K562 (cell line): Measurements from ENCODE around the gene ENDOV. TPM values are rescaled to one million over a fixed set of nuclear protein-coding genes. Genes with fewer than 3 reads are reported as not detected.

Experiments used
- CEBPG ChIP-seq, 3 experiments: fragments of 200-800 bp in 1 of 3; sonication (Bioruptor generic) in 1 of 3; sonication (generic) in 1 of 3; formaldehyde crosslinking in 1 of 3; IDR thresholded peaks in 2 of 3; conservative IDR thresholded peaks in 1 of 3; 2 replicates each; pipeline versions ENCODE4 v1.6.1 to v1.8.0; 2016 to 2022; ENCODE audit warnings: missing compliant biosample characterization in 2 of 3, missing genetic modification characterization in 2 of 3, mild to moderate bottlenecking in 1 of 3, missing genetic modification reagents in 1 of 3
- CTBP1 ChIP-seq: fragments of 450-650 bp; IDR thresholded peaks from 2 replicates; pipeline ENCODE4 v1.6.1; 2016; ENCODE audit warnings: borderline replicate concordance
- ETS1 ChIP-seq: conservative IDR thresholded peaks from 2 replicates; pipeline ENCODE4 v1.6.1; 2011; ENCODE audit warnings: low read depth, mild to moderate bottlenecking, low read length; ENCODE audit not compliant: control insufficient read depth
- ETV5 ChIP-seq: sonication (generic); formaldehyde crosslinking; IDR thresholded peaks from 2 replicates; pipeline ENCODE4 v1.4.0; 2020; ENCODE audit warnings: low read depth, mild to moderate bottlenecking, missing genetic modification reagents
- HOXB6 ChIP-seq: fragments of 250-450 bp; sonication (Bioruptor Pico); IDR thresholded peaks from 2 replicates; pipeline ENCODE4 v1.5.1; 2022; ENCODE audit warnings: mild to moderate bottlenecking, borderline replicate concordance
- MAFG ChIP-seq: fragments of 450-650 bp; conservative IDR thresholded peaks from 2 replicates; pipeline ENCODE4 v1.6.1; 2016; ENCODE audit warnings: missing genetic modification characterization, missing compliant biosample characterization
- MEIS2 ChIP-seq: fragments of 450-650 bp; IDR thresholded peaks from 2 replicates; pipeline ENCODE4 v1.6.1; 2014; ENCODE audit warnings: mild to moderate bottlenecking; ENCODE audit not compliant: partially characterized antibody
- PATZ1 ChIP-seq: fragments of 250-450 bp; sonication (Bioruptor Pico); IDR thresholded peaks from 2 replicates; pipeline ENCODE4 v1.5.0; 2020; ENCODE audit warnings: mild to moderate bottlenecking, borderline replicate concordance
- POLR2G ChIP-seq: fragments of 200-400 bp; formaldehyde crosslinking; IDR thresholded peaks from 2 replicates; pipeline ENCODE4 v1.6.1; 2017; ENCODE audit warnings: low read depth, mild to moderate bottlenecking, antibody characterized with exemption, low read length, moderate library complexity
- RNF2 ChIP-seq: sonication (generic); IDR thresholded peaks from 2 replicates; pipeline ENCODE4 v1.6.1; 2016
- THAP7 ChIP-seq: fragments of 250-450 bp; sonication (Bioruptor Pico); IDR thresholded peaks from 2 replicates; pipeline ENCODE4 v1.5.0; 2021
- TRIM28 ChIP-seq: fragments of 450-650 bp; IDR thresholded peaks from 2 replicates; pipeline ENCODE4 v1.6.1; 2017
- ZBTB33 ChIP-seq: sonication (generic); formaldehyde crosslinking; IDR thresholded peaks from 2 replicates; pipeline ENCODE4 v1.8.1; 2023; ENCODE audit warnings: mild to moderate bottlenecking, missing genetic modification reagents
- ZFP1 ChIP-seq: fragments of 450-650 bp; formaldehyde crosslinking; IDR thresholded peaks from 2 replicates; pipeline ENCODE4 v1.4.0; 2020; ENCODE audit warnings: mild to moderate bottlenecking, mixed read lengths
- ZNF384 ChIP-seq: IDR thresholded peaks from 2 replicates; pipeline ENCODE4 v1.6.1; 2012; ENCODE audit warnings: low read depth, low read length, improper control_type of control experiment
- polyA plus RNA-seq, 8 experiments: library from polyadenylated mRNA; depleted of rRNA in 4 of 8; stranded (reverse) in 5 of 8; unstranded in 3 of 8; fragments of >200 nt; fragmentation: Nextera tagmentation in 2 of 8; fragmentation: Illumina TruSeq in 1 of 8; extraction: Ambion mirVana in 2 of 8; extraction: Trizol in 1 of 8; gene quantifications; 2 replicates each; pipeline versions ENCODE4 v1.2.1 to v1.2.3, GENCODE V29; 2011 to 2014; ENCODE audit warnings: inconsistent platforms in 1 of 8, missing spikeins in 1 of 8
- total RNA-seq, 7 experiments: library from RNA; depleted of rRNA in 6 of 7; stranded (reverse); fragments of >200 nt in 6 of 7; fragmentation: Illumina TruSeq in 2 of 7; extraction: Trizol in 2 of 7; gene quantifications; 2 replicates each; pipeline versions ENCODE4 v1.2.1 to v1.2.3, GENCODE V29; 2011 to 2021; ENCODE audit warnings: low replicate concordance in 1 of 7
- TF ChIP-seq, protein P1 (sequence below): fragments of 250-450 bp; sonication (Bioruptor Pico); IDR thresholded peaks from 2 replicates; pipeline ENCODE4 v1.8.0; 2021; ENCODE audit warnings: borderline replicate concordance, mild to moderate bottlenecking, moderate library complexity; ENCODE audit not compliant: poor library complexity, severe bottlenecking
- TF ChIP-seq, protein P2 (sequence below), 2 experiments: fragments of 450-650 bp; conservative IDR thresholded peaks; 2 replicates each; pipeline ENCODE4 v1.6.1; 2017; ENCODE audit warnings: mild to moderate bottlenecking in 2 of 2, moderate library complexity in 2 of 2

ENDOV gene
- total and polyA plus RNA-seq, 9 of the 15 experiments (the other 6 are each of a cell fraction or from before 2014, with no cell fraction given) = 1.2 to 8.2 (median 3.7) TPM

DNA sequence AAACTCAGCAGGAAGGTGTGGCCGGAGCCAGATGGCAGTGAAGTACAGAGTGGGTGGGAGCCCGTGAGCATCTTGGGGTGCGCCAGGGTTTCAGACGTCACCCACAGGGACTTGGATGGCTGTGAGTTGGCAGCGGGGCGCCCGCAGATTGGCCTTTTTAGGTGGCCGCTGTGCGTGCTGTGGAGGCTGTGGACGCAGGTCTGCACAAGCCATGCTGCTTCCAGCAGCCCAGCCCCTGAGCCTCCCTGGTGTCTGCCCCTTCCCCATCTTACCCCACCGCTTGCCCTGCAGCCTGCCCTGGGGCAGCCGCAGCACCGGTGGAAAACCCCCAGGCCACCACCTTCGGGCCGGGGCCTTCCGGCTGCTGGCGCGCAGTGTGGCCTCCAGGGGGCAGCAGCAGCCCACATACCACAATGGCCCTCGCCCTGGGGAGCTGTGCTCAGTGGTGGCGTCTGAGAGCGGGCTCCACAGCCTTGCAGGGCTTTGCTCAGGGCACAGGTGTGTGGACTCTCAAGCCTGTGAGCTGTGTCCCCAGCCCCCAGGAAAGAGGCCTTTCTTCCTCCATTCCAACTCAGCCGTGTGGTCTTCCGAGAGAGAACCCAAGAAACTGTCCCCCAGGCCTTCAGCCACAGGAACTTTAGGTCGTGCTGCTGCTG is 11.8 kb downstream of the ENDOV start (continued):
- TF ChIP-seq MAFG (tag) (no peak), POLR2G (peak; percentile 32; the same call in 1 of the 2 replicates), ETS1 (no peak), ZBTB33 (CRISPR knock-in tag) (0 out of 2 replicates have a peak, but pooled peaks have one; percentile 41), RNF2 (no peak), ZNF384 (no peak), TRIM28 (no peak), HOXB6 (no peak), MEIS2 (no peak), ETV5 (CRISPR knock-in tag) (peak; percentile 63; the same call in 1 of the 2 replicates), CEBPG (CRISPR knock-in tag; IDR thresholded peaks at IDR 0.05) (no peak), CEBPG (tag; conservative IDR thresholded peaks at IDR 0.05 in 1 of 2, IDR thresholded peaks at IDR 0.05 in 1 of 2) (no peak), ZFP1 (CRISPR knock-in tag) (no peak), PATZ1 (CRISPR knock-in tag) (no peak), THAP7 (no peak), CTBP1 (peak; percentile 47; the same call in 1 of the 2 replicates)
- TF ChIP-seq, protein P1, sequence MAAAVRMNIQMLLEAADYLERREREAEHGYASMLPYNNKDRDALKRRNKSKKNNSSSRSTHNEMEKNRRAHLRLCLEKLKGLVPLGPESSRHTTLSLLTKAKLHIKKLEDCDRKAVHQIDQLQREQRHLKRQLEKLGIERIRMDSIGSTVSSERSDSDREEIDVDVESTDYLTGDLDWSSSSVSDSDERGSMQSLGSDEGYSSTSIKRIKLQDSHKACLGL (CRISPR knock-in tag) = no peak
- TF ChIP-seq, protein P2, sequence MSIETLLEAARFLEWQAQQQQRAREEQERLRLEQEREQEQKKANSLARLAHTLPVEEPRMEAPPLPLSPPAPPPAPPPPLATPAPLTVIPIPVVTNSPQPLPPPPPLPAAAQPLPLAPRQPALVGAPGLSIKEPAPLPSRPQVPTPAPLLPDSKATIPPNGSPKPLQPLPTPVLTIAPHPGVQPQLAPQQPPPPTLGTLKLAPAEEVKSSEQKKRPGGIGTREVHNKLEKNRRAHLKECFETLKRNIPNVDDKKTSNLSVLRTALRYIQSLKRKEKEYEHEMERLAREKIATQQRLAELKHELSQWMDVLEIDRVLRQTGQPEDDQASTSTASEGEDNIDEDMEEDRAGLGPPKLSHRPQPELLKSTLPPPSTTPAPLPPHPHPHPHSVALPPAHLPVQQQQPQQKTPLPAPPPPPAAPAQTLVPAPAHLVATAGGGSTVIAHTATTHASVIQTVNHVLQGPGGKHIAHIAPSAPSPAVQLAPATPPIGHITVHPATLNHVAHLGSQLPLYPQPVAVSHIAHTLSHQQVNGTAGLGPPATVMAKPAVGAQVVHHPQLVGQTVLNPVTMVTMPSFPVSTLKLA (conservative IDR thresholded peaks at IDR 0.05) = no peak
